ENCODE results near the gene SNX4. TPM values are rescaled to one million over a fixed set of nuclear protein-coding genes. Genes with fewer than 3 reads are reported as not detected.

SNX4 gene
- total RNA-seq, 1 experiment from 2014 or later, result 17.6 TPM

DNA sequence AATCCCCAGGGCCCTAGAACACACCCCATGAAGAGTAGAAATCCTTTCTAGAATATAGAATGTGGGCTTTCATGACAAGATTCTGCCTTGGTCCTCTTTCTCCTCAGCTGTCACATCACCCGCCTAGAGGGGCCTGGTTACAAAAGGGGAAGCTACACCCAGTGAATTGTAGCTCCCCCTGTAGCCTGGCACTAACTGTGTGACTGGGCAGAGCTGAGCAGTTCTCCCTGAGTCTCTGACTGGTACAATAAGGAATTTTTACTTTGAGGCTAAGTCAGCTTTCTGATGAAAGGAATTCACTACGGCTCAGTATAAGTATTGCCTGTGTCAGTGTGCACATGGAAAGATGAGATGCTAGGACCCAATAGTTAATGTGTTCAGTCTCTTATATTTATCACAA, 116.2 kb downstream of the SNX4 start:
- no peaks in the 10 kb centered on the region for H3K27me3 ChIP-seq (ENCODE audit: low read length)
- POLR2A ChIA-PET (ENCODE audit: unreplicated experiment), result no interaction called here
- H3K9ac ChIP-seq (ENCODE audit: low read length), result no peak overlapping the region
- no peak overlapping the region for H3K4me3 ChIP-seq (ENCODE audit: low read length)
- DNase-seq (no peak), ATAC-seq (0 out of 2 replicates have a peak, but pooled peaks have one; percentile 20)
- intact Hi-C loops (cut with micrococcal nuclease), result no loop called here
- TF ChIP-seq EZH2phosphoT487 (IDR thresholded peaks at IDR 0.05; ENCODE audit: borderline replicate concordance, low read length) (no peak), EZH2 (IDR thresholded peaks at IDR 0.05; ENCODE audit: low read length, unreplicated experiment) (no peak)
- TF ChIP-seq, protein P1, sequence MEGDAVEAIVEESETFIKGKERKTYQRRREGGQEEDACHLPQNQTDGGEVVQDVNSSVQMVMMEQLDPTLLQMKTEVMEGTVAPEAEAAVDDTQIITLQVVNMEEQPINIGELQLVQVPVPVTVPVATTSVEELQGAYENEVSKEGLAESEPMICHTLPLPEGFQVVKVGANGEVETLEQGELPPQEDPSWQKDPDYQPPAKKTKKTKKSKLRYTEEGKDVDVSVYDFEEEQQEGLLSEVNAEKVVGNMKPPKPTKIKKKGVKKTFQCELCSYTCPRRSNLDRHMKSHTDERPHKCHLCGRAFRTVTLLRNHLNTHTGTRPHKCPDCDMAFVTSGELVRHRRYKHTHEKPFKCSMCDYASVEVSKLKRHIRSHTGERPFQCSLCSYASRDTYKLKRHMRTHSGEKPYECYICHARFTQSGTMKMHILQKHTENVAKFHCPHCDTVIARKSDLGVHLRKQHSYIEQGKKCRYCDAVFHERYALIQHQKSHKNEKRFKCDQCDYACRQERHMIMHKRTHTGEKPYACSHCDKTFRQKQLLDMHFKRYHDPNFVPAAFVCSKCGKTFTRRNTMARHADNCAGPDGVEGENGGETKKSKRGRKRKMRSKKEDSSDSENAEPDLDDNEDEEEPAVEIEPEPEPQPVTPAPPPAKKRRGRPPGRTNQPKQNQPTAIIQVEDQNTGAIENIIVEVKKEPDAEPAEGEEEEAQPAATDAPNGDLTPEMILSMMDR (conservative IDR thresholded peaks at IDR 0.05; ENCODE audit: low read depth, low read length), result no peak
- no peak overlapping the region for H3K27ac ChIP-seq (ENCODE audit: low read length)
- CTCF ChIA-PET, result interaction anchor here (0.6 kb wide), 1 partner anchor 43 kb away, joined by 3 read pairs; no protein-coding TSS in a partner anchor
- no peaks in the 10 kb centered on the region for H3K4me1 ChIP-seq (ENCODE audit: insufficient read depth, low read length)
- H4K20me1 ChIP-seq (ENCODE audit: low read length), result no peaks in the 10 kb centered on the region
- no peaks in the 10 kb centered on the region for H3K9me2 ChIP-seq (replicated peaks; ENCODE audit: low read length)
- no peaks in the 10 kb centered on the region for H3F3A ChIP-seq (ENCODE audit: low read length, unreplicated experiment)
- no peak overlapping the region for H2AFZ ChIP-seq (ENCODE audit: low read length)
- no TSS peak for BruUV-seq (replicated peaks)
- no peaks in the 10 kb centered on the region for H3K79me2 ChIP-seq (ENCODE audit: low read length)
- H3K9me3 ChIP-seq (ENCODE audit: low read length), result no peaks in the 10 kb centered on the region
- no peak overlapping the region for H3K4me2 ChIP-seq (ENCODE audit: low read length)
- no peaks in the 10 kb centered on the region for H3K36me3 ChIP-seq (ENCODE audit: low read depth, low read length)

DNA sequence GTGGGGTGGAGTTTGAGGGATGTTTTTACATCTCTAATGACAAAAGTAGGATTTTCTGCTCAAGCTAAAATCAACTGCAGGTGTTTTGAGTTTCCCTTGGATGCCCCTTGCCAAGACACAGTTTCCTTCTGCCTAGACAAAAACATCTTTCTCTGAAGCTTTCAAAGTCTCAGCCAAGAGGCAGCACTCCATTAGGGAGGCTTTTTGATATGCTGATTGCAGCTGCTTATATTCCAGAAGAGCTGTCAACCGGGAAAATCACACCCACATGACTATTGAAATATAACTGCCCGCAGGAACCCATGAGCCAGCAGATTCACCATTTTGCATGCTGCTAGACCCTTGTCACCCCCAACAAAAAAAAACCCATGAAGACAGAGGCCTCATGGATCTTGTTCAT, 117.4 kb downstream of the SNX4 start:
- POLR2A ChIA-PET (ENCODE audit: unreplicated experiment), result no interaction called here
- no peak for ATAC-seq

DNA sequence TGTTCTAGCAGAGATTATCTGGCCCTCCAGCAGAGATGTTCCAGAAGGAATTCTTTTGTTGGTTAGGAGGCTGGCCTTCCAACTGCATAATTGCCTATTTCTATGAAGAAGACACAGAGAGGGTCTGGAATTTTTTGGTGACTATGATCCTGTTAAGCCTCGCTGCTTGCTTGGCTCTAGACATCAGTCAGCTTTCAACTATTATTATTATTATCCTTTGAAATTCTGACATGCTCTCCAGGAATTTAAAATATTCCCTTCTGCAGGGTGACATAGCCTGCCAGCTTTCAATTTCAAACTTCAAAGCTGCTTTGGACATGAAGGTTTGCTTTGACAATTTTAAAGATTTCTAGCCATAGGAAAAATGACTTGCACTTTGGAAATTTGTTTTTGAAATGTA, 118.6 kb downstream of the SNX4 start:
- CTCF ChIA-PET, result no interaction called here
- TF ChIP-seq EZH2 (IDR thresholded peaks at IDR 0.05; ENCODE audit: low read length, unreplicated experiment) (no peak), EZH2phosphoT487 (IDR thresholded peaks at IDR 0.05; ENCODE audit: borderline replicate concordance, low read length) (no peak)
- TF ChIP-seq, protein P1 (conservative IDR thresholded peaks at IDR 0.05; ENCODE audit: low read depth, low read length), result no peak
- no peaks in the 10 kb centered on the region for H3K9me3 ChIP-seq (ENCODE audit: low read length)
- H3K36me3 ChIP-seq (ENCODE audit: low read depth, low read length), result no peaks in the 10 kb centered on the region
- no peak overlapping the region for H2AFZ ChIP-seq (ENCODE audit: low read length)
- no peak overlapping the region for H3K27ac ChIP-seq (ENCODE audit: low read length)
- no peak overlapping the region for H3K4me3 ChIP-seq (ENCODE audit: low read length)
- ATAC-seq (no peak), DNase-seq (no peak)
- H3K4me1 ChIP-seq (ENCODE audit: insufficient read depth, low read length), result no peaks in the 10 kb centered on the region
- BruUV-seq (replicated peaks), result no TSS peak
- H3K4me2 ChIP-seq (ENCODE audit: low read length), result no peak overlapping the region
- H3K79me2 ChIP-seq (ENCODE audit: low read length), result no peaks in the 10 kb centered on the region
- 0 out of 2 replicates have a peak, but pooled peaks cover 3% of the 10 kb centered on the region for H3K27me3 ChIP-seq (ENCODE audit: low read length)
- H3F3A ChIP-seq (ENCODE audit: low read length, unreplicated experiment), result no peaks in the 10 kb centered on the region
- POLR2A ChIA-PET (ENCODE audit: unreplicated experiment), result no interaction called here
- no peaks in the 10 kb centered on the region for H3K9me2 ChIP-seq (replicated peaks; ENCODE audit: low read length)
- no peaks in the 10 kb centered on the region for H4K20me1 ChIP-seq (ENCODE audit: low read length)
- H3K9ac ChIP-seq (ENCODE audit: low read length), result no peak overlapping the region
- intact Hi-C loops (cut with micrococcal nuclease), result no loop called here

More for the DNA sequence above, 117.4 kb downstream of the SNX4 start:
- no TSS peak for BruUV-seq (replicated peaks)
- no peaks in the 10 kb centered on the region for H3K4me1 ChIP-seq (ENCODE audit: insufficient read depth, low read length)
- no peak overlapping the region for H3K4me3 ChIP-seq (ENCODE audit: low read length)
- H3K79me2 ChIP-seq (ENCODE audit: low read length), result no peaks in the 10 kb centered on the region
- no peak for DNase-seq
- no peak overlapping the region for H3K4me2 ChIP-seq (ENCODE audit: low read length)
- no peak overlapping the region for H3K27ac ChIP-seq (ENCODE audit: low read length)
- no peaks in the 10 kb centered on the region for H3K9me2 ChIP-seq (replicated peaks; ENCODE audit: low read length)
- no peaks in the 10 kb centered on the region for H3K9me3 ChIP-seq (ENCODE audit: low read length)
- H2AFZ ChIP-seq (ENCODE audit: low read length), result no peak overlapping the region
- CTCF ChIA-PET, result no interaction called here
- H3F3A ChIP-seq (ENCODE audit: low read length, unreplicated experiment), result no peaks in the 10 kb centered on the region
- 0 out of 2 replicates have a peak, but pooled peaks cover 3% of the 10 kb centered on the region for H3K27me3 ChIP-seq (ENCODE audit: low read length)
- intact Hi-C loops (cut with micrococcal nuclease), result no loop called here
- no peaks in the 10 kb centered on the region for H4K20me1 ChIP-seq (ENCODE audit: low read length)
- TF ChIP-seq EZH2 (IDR thresholded peaks at IDR 0.05; ENCODE audit: low read length, unreplicated experiment) (no peak), EZH2phosphoT487 (IDR thresholded peaks at IDR 0.05; ENCODE audit: borderline replicate concordance, low read length) (no peak)
- TF ChIP-seq, protein P1 (conservative IDR thresholded peaks at IDR 0.05; ENCODE audit: low read depth, low read length), result no peak
- no peaks in the 10 kb centered on the region for H3K36me3 ChIP-seq (ENCODE audit: low read depth, low read length)
- H3K9ac ChIP-seq (ENCODE audit: low read length), result no peak overlapping the region
